ENCODE data around the gene S100A6.

Gene S100A6

GRCh38 chr1:153495536-153495935, 40.3 kb downstream of the S100A6 start:
- TF ChIP-seq CTCF (conservative IDR thresholded peaks at IDR 0.05; ENCODE audit: low read depth) = no peak
- POLR2A ChIA-PET (ENCODE audit: low non-redundant PET) = no interaction called here
- CTCF ChIA-PET = interaction anchor here (0.6 to 7.1 kb wide), 15 partner anchors 9 to 147 kb away, joined by 3 to 143 read pairs (median 4); partner anchors contain the start of genes PGLYRP4 and S100A9
- no peak overlapping the region for H3K27ac ChIP-seq
- no peak for DNase-seq (ENCODE audit: low spot score)

- DNase-seq (ENCODE audit: low spot score) = peak; percentile 61
- CTCF ChIA-PET = interaction anchor here (0.6 to 7.1 kb wide), 22 partner anchors 9 to 677 kb away, joined by 3 to 143 read pairs (median 4); partner anchors contain the start of genes PGLYRP4, S100A12 and S100A9
- no peak overlapping the region for H3K27ac ChIP-seq
- TF ChIP-seq CTCF (conservative IDR thresholded peaks at IDR 0.05; ENCODE audit: low read depth) = peak; percentile 89
- POLR2A ChIA-PET (ENCODE audit: low non-redundant PET) = no interaction called here
These were observed 40.7 kb downstream of the S100A6 start for GRCh38 chr1:153494976-153495535.

- H3K27ac ChIP-seq = peak overlapping the region; percentile 72
- DNase-seq (ENCODE audit: low spot score) = no peak
- no peak for TF ChIP-seq CTCF (conservative IDR thresholded peaks at IDR 0.05; ENCODE audit: low read depth)
- ChIA-PET POLR2A (ENCODE audit: low non-redundant PET) (no interaction called here), CTCF (interaction anchor here (0.7 to 7.1 kb wide), 3 partner anchors 19 to 139 kb away, joined by 4 to 143 read pairs (median 7); partner anchors contain the start of gene S100A9)
These were observed 42.3 kb downstream of the S100A6 start for GRCh38 chr1:153493343-153493960.

- ChIA-PET CTCF (interaction anchor here (0.6 to 7.1 kb wide), 3 partner anchors 35 to 515 kb away, joined by 3 to 143 read pairs (median 3); partner anchors contain the start of gene S100A9), POLR2A (ENCODE audit: low non-redundant PET) (no interaction called here)
- TF ChIP-seq CTCF (conservative IDR thresholded peaks at IDR 0.05; ENCODE audit: low read depth) = no peak
- peak overlapping the region; percentile 96 for H3K27ac ChIP-seq
- peak; percentile 85 for DNase-seq (ENCODE audit: low spot score)
These were observed 45.3 kb downstream of the S100A6 start for GRCh38 chr1:153490272-153491051.

GRCh38 chr1:153488731-153489130, 47.1 kb downstream of the S100A6 start:
- ChIA-PET CTCF (interaction anchor here (0.6 to 1.4 kb wide), 2 partner anchors 23 to 83 kb away, joined by 4 read pairs; no protein-coding TSS in a partner anchor), POLR2A (ENCODE audit: low non-redundant PET) (no interaction called here)
- peak overlapping the region; percentile 53 for H3K27ac ChIP-seq
- TF ChIP-seq CTCF (conservative IDR thresholded peaks at IDR 0.05; ENCODE audit: low read depth) = no peak
- no peak for DNase-seq (ENCODE audit: low spot score)

GRCh38 chr1:153487707-153488106, 48.1 kb downstream of the S100A6 start:
- CTCF ChIA-PET = no interaction called here
- no peak for DNase-seq (ENCODE audit: low spot score)
- no peak overlapping the region for H3K27ac ChIP-seq
- TF ChIP-seq CTCF (conservative IDR thresholded peaks at IDR 0.05; ENCODE audit: low read depth) = no peak
- POLR2A ChIA-PET (ENCODE audit: low non-redundant PET) = no interaction called here
